H9 (cell line): ENCODE data around the gene IL18BP. TPM values are rescaled to one million over a fixed set of nuclear protein-coding genes. Genes with fewer than 3 reads are reported as not detected.

Source experiments
- DNase-seq: peaks from one replicate; pipeline ENCODE4 v3.0.0-alpha.2; 2017
- H2AFZ ChIP-seq: one replicate; pipeline ENCODE4 v1.6.1; 2013; ENCODE audit warnings: mild to moderate bottlenecking, low read length, control low read depth, moderate library complexity
- H2AK5ac ChIP-seq: 2 replicates; pipeline ENCODE4 v1.6.1; 2013; ENCODE audit warnings: low read length, control low read depth, mixed read lengths; ENCODE audit not compliant: insufficient read length
- H2BK120ac ChIP-seq: one replicate; pipeline ENCODE4 v1.6.1; 2013; ENCODE audit warnings: low read depth, mild to moderate bottlenecking, low read length, control low read depth, inconsistent platforms; ENCODE audit not compliant: poor library complexity, severe bottlenecking
- H2BK12ac ChIP-seq: 2 replicates; pipeline ENCODE4 v1.6.1; 2013; ENCODE audit warnings: low read length, control low read depth, mixed read lengths, low read depth; ENCODE audit not compliant: insufficient read length
- H2BK15ac ChIP-seq: 2 replicates; pipeline ENCODE4 v1.6.1; 2013; ENCODE audit warnings: low read depth, low read length, control low read depth
- H2BK20ac ChIP-seq: one replicate; pipeline ENCODE4 v1.6.1; 2013; ENCODE audit warnings: low read depth, mild to moderate bottlenecking, low read length, control low read depth, inconsistent platforms; ENCODE audit not compliant: poor library complexity, severe bottlenecking
- H2BK5ac ChIP-seq: 2 replicates; pipeline ENCODE4 v1.6.1; 2013; ENCODE audit warnings: low read length, control low read depth, mixed read lengths; ENCODE audit not compliant: insufficient read length
- H3K14ac ChIP-seq: 2 replicates; pipeline ENCODE4 v1.6.1; 2013; ENCODE audit warnings: low read length, control low read depth; ENCODE audit not compliant: insufficient read depth
- H3K18ac ChIP-seq: 2 replicates; pipeline ENCODE4 v1.6.1; 2013; ENCODE audit warnings: low read depth, mild to moderate bottlenecking, mixed read lengths, low read length, control low read depth; ENCODE audit not compliant: insufficient read length
- H3K23ac ChIP-seq: 2 replicates; pipeline ENCODE4 v1.6.1; 2013; ENCODE audit warnings: low read length, control low read depth, mixed read lengths, low read depth; ENCODE audit not compliant: insufficient read length
- H3K23me2 ChIP-seq: 2 replicates; pipeline ENCODE4 v1.6.1; 2013; ENCODE audit warnings: low read depth, mild to moderate bottlenecking, mixed read lengths, low read length, control low read depth; ENCODE audit not compliant: insufficient read length, poor library complexity, severe bottlenecking
- H3K27ac ChIP-seq: 2 replicates; pipeline ENCODE4 v1.5.1; 2013; ENCODE audit warnings: low read length, control low read depth, mixed read lengths, low read depth; ENCODE audit not compliant: insufficient read length
- H3K27me3 ChIP-seq: 2 replicates; pipeline ENCODE4 v1.6.1; 2013; ENCODE audit warnings: low read length, control low read depth, inconsistent platforms; ENCODE audit not compliant: insufficient read depth
- H3K4ac ChIP-seq: 2 replicates; pipeline ENCODE4 v1.6.1; 2013; ENCODE audit warnings: low read depth, mild to moderate bottlenecking, control low read depth, inconsistent platforms, low read length, moderate library complexity
- H3K4me1 ChIP-seq: 2 replicates; pipeline ENCODE4 v1.6.1; 2013; ENCODE audit warnings: low read length, control low read depth, inconsistent platforms; ENCODE audit not compliant: insufficient read depth
- H3K4me2 ChIP-seq: 2 replicates; pipeline ENCODE4 v1.6.1; 2013; ENCODE audit warnings: low read length, control low read depth, mixed read lengths; ENCODE audit not compliant: insufficient read length, insufficient read depth
- H3K56ac ChIP-seq: 2 replicates; pipeline ENCODE4 v1.6.1; 2013; ENCODE audit warnings: low read depth, mild to moderate bottlenecking, mixed read lengths, low read length, control low read depth; ENCODE audit not compliant: insufficient read length
- H3K79me1 ChIP-seq: 2 replicates; pipeline ENCODE4 v1.6.1; 2013; ENCODE audit warnings: low read depth, mild to moderate bottlenecking, moderate library complexity, low read length, control low read depth, inconsistent platforms; ENCODE audit not compliant: insufficient read depth, poor library complexity, severe bottlenecking
- H3K79me2 ChIP-seq: 2 replicates; pipeline ENCODE4 v1.6.1; 2013; ENCODE audit warnings: low read length, control low read depth, inconsistent platforms; ENCODE audit not compliant: insufficient read depth
- H3K9ac ChIP-seq: 2 replicates; pipeline ENCODE4 v1.6.1; 2013; ENCODE audit warnings: low read length, control low read depth, mixed read lengths; ENCODE audit not compliant: insufficient read length; ENCODE audit errors: extremely low read depth
- H3K9me3 ChIP-seq: one replicate; pipeline ENCODE4 v1.6.1; 2013; ENCODE audit warnings: low read depth, low read length, inconsistent platforms; ENCODE audit not compliant: control insufficient read depth
- H3T11ph ChIP-seq: one replicate; pipeline ENCODE4 v1.6.1; 2013; ENCODE audit warnings: mild to moderate bottlenecking, low read length, control low read depth, inconsistent platforms
- H4K20me1 ChIP-seq: one replicate; pipeline ENCODE4 v1.6.1; 2013; ENCODE audit not compliant: control insufficient read depth, insufficient read length, insufficient read depth
- H4K5ac ChIP-seq: 2 replicates; pipeline ENCODE4 v1.6.1; 2013; ENCODE audit warnings: low read depth, mild to moderate bottlenecking, mixed read lengths, low read length, control low read depth; ENCODE audit not compliant: insufficient read length
- H4K8ac ChIP-seq: replicated peaks from 2 replicates; pipeline ENCODE4 v1.6.1; 2013; ENCODE audit warnings: low read length, control low read depth, mixed read lengths, low read depth; ENCODE audit not compliant: insufficient read length
- H4K91ac ChIP-seq: 2 replicates; pipeline ENCODE4 v1.6.1; 2013; ENCODE audit warnings: low read depth, mild to moderate bottlenecking, moderate library complexity, mixed read lengths, low read length, control low read depth; ENCODE audit not compliant: insufficient read length
- H3K27ac Mint-ChIP-seq, 3 experiments: 2 replicates in 2 of 3; 3 replicates in 1 of 3; pipeline ENCODE4 v1.8.0; 2020 to 2021; ENCODE audit warnings: mixed read lengths in 3 of 3, mild to moderate bottlenecking in 1 of 3, moderate library complexity in 1 of 3
- H3K27me3 Mint-ChIP-seq: 2 replicates; pipeline ENCODE4 v1.8.0; 2021; ENCODE audit warnings: low read depth, mild to moderate bottlenecking, moderate library complexity, mixed read lengths
- H3K36me3 Mint-ChIP-seq, 3 experiments: 2 replicates in 2 of 3; 3 replicates in 1 of 3; pipeline ENCODE4 v1.8.0; 2020 to 2021; ENCODE audit warnings: low read depth in 3 of 3, mixed read lengths in 3 of 3; ENCODE audit not compliant: insufficient read depth in 1 of 3
- H3K4me1 Mint-ChIP-seq, 2 experiments: 2 replicates each; pipeline ENCODE4 v1.8.0; 2020; ENCODE audit warnings: mixed read lengths in 2 of 2
- H3K4me3 Mint-ChIP-seq, 2 experiments: 2 replicates in 1 of 2; 3 replicates in 1 of 2; pipeline ENCODE4 v1.8.0; 2020 to 2021; ENCODE audit warnings: mild to moderate bottlenecking in 2 of 2, mixed read lengths in 2 of 2, moderate library complexity in 1 of 2
- H3K9me3 Mint-ChIP-seq, 2 experiments: 2 replicates in 1 of 2; 3 replicates in 1 of 2; pipeline ENCODE4 v1.8.0; 2020; ENCODE audit warnings: mild to moderate bottlenecking in 2 of 2, mixed read lengths in 2 of 2, moderate library complexity in 1 of 2
- WGBS: extraction: QIAGEN DNeasy Blood & Tissue Kit; methylation state at CpG from one replicate; pipeline ENCODE4 v1.1.7; 2013; ENCODE audit warnings: missing lambda C conversion rate, low lambda C conversion rate, mixed read lengths; ENCODE audit not compliant: insufficient read length; ENCODE audit errors: extremely low coverage; 5-methylcytosine and 5-hydroxymethylcytosine counted together
- total RNA-seq: library from RNA; stranded (reverse); gene quantifications from 2 replicates; pipeline ENCODE4 v1.2.1, GENCODE V29; 2021
- TF ChIP-seq, protein P1 (sequence below): fragments of 200-600 bp; sonication (generic); conservative IDR thresholded peaks from 3 replicates; pipeline ENCODE4 v1.8.0; 2021; ENCODE audit warnings: antibody characterized with exemption, mild to moderate bottlenecking

The IL18BP gene
- total RNA-seq, 1 experiment from 2014 or later = 10.2 TPM

DNA sequence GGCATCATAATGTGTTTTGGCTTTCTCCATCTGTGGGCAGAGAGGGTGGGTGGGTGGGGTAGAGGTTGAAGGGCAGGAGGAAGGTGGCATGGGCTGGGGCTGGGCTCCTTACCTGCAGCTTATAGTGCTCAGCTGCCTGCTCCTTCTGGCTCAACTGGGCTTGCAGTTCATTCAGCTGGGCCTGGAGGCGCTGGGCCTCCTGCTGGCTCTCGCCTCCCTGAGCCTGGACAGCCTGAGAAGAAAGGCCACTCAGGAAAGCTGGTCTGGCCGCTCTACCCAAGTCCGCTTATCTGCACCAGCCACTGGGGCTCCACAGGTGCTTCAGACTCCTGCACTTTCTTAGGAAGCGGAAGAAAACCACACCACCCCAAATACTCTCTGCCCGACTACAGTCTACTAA is 10.4 kb downstream of the IL18BP start:
- Histone ChIP-seq H3T11ph (no peak overlapping the region), H3K23ac (no peak overlapping the region), H3K79me1 (no peaks in the 10 kb centered on the region), H2BK12ac (no peak overlapping the region), H3K4me2 (no peak overlapping the region), H3K27me3 (no peaks in the 10 kb centered on the region), H3K14ac (no peak overlapping the region), H2BK20ac (no peak overlapping the region), H3K9ac (no peak overlapping the region), H3K4ac (no peak overlapping the region), H3K27ac (no peak overlapping the region), H3K9me3 (no peaks in the 10 kb centered on the region), H4K8ac (no peak overlapping the region), H2BK15ac (no peak overlapping the region), H4K20me1 (no peaks in the 10 kb centered on the region), H2BK120ac (no peak overlapping the region), H2BK5ac (no peak overlapping the region), H2AFZ (no peak overlapping the region), H2AK5ac (no peak overlapping the region), H4K5ac (no peak overlapping the region), H4K91ac (no peak overlapping the region), H3K4me1 (no peaks in the 10 kb centered on the region), H3K18ac (no peak overlapping the region), H3K56ac (no peak overlapping the region), H3K79me2 (no peaks in the 10 kb centered on the region), H3K23me2 (no peaks in the 10 kb centered on the region)
- H3K36me3 Mint-ChIP-seq = peaks cover 45 to 92% (median 90%) of the 10 kb centered on the region in 3 experiments
- H3K4me1 Mint-ChIP-seq = no peaks in the 10 kb centered on the region
- WGBS = no CpG with 5 or more reads among the region's 6 CpGs
- DNase-seq = peak; percentile 31
- no peak overlapping the region for H3K4me3 Mint-ChIP-seq
- peak overlapping the region in 1 of 3 experiments; percentile 64; a peak in 3 of 7 replicates for H3K27ac Mint-ChIP-seq
- H3K27me3 Mint-ChIP-seq = peaks cover 8% of the 10 kb centered on the region; the same call in 1 of the 2 replicates
- H3K9me3 Mint-ChIP-seq = no peaks in the 10 kb centered on the region
- TF ChIP-seq, protein P1, sequence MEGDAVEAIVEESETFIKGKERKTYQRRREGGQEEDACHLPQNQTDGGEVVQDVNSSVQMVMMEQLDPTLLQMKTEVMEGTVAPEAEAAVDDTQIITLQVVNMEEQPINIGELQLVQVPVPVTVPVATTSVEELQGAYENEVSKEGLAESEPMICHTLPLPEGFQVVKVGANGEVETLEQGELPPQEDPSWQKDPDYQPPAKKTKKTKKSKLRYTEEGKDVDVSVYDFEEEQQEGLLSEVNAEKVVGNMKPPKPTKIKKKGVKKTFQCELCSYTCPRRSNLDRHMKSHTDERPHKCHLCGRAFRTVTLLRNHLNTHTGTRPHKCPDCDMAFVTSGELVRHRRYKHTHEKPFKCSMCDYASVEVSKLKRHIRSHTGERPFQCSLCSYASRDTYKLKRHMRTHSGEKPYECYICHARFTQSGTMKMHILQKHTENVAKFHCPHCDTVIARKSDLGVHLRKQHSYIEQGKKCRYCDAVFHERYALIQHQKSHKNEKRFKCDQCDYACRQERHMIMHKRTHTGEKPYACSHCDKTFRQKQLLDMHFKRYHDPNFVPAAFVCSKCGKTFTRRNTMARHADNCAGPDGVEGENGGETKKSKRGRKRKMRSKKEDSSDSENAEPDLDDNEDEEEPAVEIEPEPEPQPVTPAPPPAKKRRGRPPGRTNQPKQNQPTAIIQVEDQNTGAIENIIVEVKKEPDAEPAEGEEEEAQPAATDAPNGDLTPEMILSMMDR = no peak
